Panc1 (cell line): ENCODE data around the gene SLC43A2.

ENCODE experiments used
- POLR2AphosphoS5 ChIP-seq: IDR thresholded peaks from 2 replicates; pipeline ENCODE4 v1.6.1; 2012; ENCODE audit warnings: mild to moderate bottlenecking, low read depth, low read length, moderate library complexity
- SIN3A ChIP-seq: IDR thresholded peaks from 2 replicates; pipeline ENCODE4 v1.6.1; 2012; ENCODE audit warnings: low read depth, mild to moderate bottlenecking, low read length, moderate library complexity, borderline replicate concordance; ENCODE audit not compliant: insufficient read depth
- TF ChIP-seq, protein P1 (sequence below), 2 experiments: IDR thresholded peaks; 2 replicates each; pipeline ENCODE4 v1.6.1; 2011 to 2012; ENCODE audit warnings: low read depth in 2 of 2, control low read depth in 1 of 2, low read length in 1 of 2, mild to moderate bottlenecking in 1 of 2, moderate library complexity in 1 of 2; ENCODE audit not compliant: insufficient read depth in 1 of 2
- TF ChIP-seq, protein P2 (sequence below): fragments of 450-650 bp; IDR thresholded peaks from 2 replicates; pipeline ENCODE4 v1.5.1; 2017; ENCODE audit warnings: mild to moderate bottlenecking

DNA sequence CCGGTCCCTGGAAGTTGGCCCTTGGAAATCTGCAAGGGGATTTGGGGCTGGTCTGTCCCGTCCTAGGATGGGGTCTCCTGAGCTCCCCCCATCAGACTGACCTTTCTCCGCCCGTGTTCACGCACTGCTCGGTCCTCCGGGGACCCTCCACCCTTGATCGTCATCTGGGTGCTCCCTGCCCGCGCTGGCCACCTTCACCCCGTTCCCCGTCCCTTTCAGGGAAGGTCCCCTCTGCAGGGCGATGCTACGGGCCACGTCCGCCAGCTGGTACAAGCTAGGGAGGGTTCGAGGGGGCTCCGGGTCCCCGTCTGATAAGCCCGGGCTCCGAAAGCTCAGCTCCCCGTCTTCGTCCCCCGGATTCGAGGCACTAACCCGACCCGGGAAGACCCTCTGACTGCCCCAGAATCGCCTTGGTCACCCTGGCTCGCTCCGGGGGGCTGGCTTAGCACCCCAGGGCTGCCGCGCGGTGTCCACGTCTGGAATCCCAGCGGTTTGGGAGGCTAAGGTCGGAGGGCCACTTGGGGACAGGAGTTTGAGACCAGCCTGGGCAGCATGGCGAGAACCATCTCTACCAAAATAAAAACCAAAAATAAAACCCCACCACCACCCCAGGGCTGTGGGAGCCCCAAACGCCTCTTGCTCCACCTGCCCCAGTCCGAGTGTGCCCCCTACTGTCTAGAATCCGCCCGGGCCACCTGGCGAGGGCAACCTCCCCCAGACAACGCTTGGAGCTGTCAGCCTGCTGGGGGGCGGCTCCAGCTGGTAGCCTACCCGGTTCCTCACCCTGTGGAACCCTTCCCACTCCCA, 1.1 kb upstream of the SLC43A2 start:
- no peak for TF ChIP-seq POLR2AphosphoS5
- TF ChIP-seq, protein P1, sequence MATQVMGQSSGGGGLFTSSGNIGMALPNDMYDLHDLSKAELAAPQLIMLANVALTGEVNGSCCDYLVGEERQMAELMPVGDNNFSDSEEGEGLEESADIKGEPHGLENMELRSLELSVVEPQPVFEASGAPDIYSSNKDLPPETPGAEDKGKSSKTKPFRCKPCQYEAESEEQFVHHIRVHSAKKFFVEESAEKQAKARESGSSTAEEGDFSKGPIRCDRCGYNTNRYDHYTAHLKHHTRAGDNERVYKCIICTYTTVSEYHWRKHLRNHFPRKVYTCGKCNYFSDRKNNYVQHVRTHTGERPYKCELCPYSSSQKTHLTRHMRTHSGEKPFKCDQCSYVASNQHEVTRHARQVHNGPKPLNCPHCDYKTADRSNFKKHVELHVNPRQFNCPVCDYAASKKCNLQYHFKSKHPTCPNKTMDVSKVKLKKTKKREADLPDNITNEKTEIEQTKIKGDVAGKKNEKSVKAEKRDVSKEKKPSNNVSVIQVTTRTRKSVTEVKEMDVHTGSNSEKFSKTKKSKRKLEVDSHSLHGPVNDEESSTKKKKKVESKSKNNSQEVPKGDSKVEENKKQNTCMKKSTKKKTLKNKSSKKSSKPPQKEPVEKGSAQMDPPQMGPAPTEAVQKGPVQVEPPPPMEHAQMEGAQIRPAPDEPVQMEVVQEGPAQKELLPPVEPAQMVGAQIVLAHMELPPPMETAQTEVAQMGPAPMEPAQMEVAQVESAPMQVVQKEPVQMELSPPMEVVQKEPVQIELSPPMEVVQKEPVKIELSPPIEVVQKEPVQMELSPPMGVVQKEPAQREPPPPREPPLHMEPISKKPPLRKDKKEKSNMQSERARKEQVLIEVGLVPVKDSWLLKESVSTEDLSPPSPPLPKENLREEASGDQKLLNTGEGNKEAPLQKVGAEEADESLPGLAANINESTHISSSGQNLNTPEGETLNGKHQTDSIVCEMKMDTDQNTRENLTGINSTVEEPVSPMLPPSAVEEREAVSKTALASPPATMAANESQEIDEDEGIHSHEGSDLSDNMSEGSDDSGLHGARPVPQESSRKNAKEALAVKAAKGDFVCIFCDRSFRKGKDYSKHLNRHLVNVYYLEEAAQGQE (IDR thresholded peaks at IDR 0.05; ENCODE audit: insufficient read depth in 1 of 2, low read depth in 2 of 2, low read length in 1 of 2): no peak
- TF ChIP-seq, protein P2, sequence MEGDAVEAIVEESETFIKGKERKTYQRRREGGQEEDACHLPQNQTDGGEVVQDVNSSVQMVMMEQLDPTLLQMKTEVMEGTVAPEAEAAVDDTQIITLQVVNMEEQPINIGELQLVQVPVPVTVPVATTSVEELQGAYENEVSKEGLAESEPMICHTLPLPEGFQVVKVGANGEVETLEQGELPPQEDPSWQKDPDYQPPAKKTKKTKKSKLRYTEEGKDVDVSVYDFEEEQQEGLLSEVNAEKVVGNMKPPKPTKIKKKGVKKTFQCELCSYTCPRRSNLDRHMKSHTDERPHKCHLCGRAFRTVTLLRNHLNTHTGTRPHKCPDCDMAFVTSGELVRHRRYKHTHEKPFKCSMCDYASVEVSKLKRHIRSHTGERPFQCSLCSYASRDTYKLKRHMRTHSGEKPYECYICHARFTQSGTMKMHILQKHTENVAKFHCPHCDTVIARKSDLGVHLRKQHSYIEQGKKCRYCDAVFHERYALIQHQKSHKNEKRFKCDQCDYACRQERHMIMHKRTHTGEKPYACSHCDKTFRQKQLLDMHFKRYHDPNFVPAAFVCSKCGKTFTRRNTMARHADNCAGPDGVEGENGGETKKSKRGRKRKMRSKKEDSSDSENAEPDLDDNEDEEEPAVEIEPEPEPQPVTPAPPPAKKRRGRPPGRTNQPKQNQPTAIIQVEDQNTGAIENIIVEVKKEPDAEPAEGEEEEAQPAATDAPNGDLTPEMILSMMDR: peak; percentile 90
- no peak for TF ChIP-seq SIN3A
